ENCODE data around the gene NUP42. TPM values are rescaled to one million over a fixed set of nuclear protein-coding genes. Genes with fewer than 3 reads are reported as not detected.

The NUP42 gene
- total RNA-seq, 1 experiment from 2014 or later: 30.3 TPM

DNA sequence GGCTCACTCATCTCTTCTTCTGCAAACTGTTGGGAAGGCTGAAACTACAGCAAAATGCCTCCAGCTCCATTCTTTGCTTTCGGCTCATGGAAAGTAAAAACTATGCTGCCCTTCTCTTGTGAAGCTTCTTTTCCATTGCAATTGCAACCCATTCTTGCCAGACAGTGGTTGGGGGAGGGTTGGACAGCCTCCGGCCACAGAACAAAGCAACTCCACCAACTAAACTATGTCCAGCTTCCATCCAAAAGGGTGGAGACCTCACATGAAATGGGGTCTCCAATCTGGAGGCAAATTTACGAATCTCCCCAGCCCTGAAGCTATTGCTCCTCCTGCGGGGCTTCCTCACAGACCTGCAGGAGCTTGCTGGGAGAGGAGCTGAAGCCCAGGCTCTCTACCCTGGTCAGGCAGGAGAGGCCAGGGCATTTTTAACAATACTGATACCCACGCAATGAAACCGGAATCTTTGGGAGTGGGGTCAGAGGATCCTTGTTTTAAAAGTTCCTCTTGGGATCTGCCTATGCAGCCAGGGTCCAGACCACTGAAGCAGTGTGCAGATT, 65.3 kb downstream of the NUP42 start:
- ATAC-seq: 0 out of 2 replicates have a peak, but pooled peaks have one; percentile 14
- TF ChIP-seq SIN3A (IDR thresholded peaks at IDR 0.05; ENCODE audit: borderline replicate concordance, insufficient read depth, low read depth, low read length): no peak
- in situ Hi-C loops (cut with HindIII; ENCODE audit: low pct_unique_long_range_greater_than_20kb, low sequenced_read_pairs) (no loop called here), intact Hi-C loops (cut with micrococcal nuclease; ENCODE audit: unreplicated experiment) (no loop called here)
- ChIA-PET POLR2A (no interaction called here), CTCF (interaction anchor here (1.5 kb wide), 1 partner anchor 26 kb away, joined by 3 read pairs; no protein-coding TSS in a partner anchor)
- BruUV-seq (replicated peaks): no TSS peak
- Histone ChIP-seq H3K36me3 (ENCODE audit: control insufficient read depth, insufficient read depth, low read length) (no peaks in the 10 kb centered on the region), H3K27ac (ENCODE audit: low read length) (no peak overlapping the region), H3K9me3 (ENCODE audit: control insufficient read depth, insufficient read depth, low read depth, low read length) (peaks cover 5% of the 10 kb centered on the region; the same call in 1 of the 2 replicates), H3K4me3 (ENCODE audit: low read depth in 2 of 2, low read length in 2 of 2) (peak overlapping the region in 1 of 2 experiments; percentile 2; a peak in 1 of 4 replicates), H3K27me3 (ENCODE audit: control insufficient read depth, insufficient read depth, low read length) (peaks cover 5% of the 10 kb centered on the region; the same call in 1 of the 2 replicates), H3K4me1 (ENCODE audit: control insufficient read depth, insufficient read depth, low read length) (peaks cover 5% of the 10 kb centered on the region; the same call in 1 of the 2 replicates)
- no peak for DNase-seq (ENCODE audit: low read depth, low spot score)

DNA sequence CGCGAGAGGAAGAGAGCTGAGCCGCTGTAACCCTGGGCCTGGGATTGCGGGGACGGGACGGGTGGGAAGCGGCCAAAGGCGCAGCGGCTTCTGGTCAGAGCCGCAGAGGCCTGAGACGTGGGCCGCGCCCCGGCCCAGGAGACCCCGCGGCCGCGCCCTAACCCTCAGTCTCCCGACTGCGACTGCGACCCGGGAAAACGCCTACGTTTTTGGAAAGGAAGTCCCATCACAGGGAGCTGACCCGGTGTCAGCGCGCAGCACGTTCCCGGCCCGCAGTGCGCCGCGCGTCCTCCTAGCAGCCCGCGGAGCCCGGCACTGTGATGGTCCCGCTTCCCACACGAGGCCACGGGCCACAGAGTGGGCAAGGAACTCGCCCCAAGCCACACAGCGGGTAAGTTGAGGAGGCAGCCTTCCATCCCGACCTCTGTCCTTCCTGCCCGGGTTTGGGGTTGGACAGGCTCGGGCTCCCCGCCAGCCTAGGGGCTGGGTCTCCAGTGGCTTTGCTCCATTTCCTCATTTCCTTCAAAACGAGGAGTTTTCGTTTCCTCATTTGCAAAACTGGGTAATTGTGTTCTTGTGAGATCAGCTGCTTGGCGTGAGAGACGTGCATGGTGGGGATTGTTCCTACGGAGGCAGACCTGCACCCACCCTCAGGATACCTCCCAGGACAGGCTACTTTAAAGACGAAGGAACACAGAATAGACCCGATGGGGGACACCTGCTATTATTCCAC, 65.9 kb downstream of the NUP42 start:
- intact Hi-C loops (cut with micrococcal nuclease; ENCODE audit: unreplicated experiment): no loop called here
- no peak for DNase-seq (ENCODE audit: low read depth, low spot score)
- TF ChIP-seq, protein P1, sequence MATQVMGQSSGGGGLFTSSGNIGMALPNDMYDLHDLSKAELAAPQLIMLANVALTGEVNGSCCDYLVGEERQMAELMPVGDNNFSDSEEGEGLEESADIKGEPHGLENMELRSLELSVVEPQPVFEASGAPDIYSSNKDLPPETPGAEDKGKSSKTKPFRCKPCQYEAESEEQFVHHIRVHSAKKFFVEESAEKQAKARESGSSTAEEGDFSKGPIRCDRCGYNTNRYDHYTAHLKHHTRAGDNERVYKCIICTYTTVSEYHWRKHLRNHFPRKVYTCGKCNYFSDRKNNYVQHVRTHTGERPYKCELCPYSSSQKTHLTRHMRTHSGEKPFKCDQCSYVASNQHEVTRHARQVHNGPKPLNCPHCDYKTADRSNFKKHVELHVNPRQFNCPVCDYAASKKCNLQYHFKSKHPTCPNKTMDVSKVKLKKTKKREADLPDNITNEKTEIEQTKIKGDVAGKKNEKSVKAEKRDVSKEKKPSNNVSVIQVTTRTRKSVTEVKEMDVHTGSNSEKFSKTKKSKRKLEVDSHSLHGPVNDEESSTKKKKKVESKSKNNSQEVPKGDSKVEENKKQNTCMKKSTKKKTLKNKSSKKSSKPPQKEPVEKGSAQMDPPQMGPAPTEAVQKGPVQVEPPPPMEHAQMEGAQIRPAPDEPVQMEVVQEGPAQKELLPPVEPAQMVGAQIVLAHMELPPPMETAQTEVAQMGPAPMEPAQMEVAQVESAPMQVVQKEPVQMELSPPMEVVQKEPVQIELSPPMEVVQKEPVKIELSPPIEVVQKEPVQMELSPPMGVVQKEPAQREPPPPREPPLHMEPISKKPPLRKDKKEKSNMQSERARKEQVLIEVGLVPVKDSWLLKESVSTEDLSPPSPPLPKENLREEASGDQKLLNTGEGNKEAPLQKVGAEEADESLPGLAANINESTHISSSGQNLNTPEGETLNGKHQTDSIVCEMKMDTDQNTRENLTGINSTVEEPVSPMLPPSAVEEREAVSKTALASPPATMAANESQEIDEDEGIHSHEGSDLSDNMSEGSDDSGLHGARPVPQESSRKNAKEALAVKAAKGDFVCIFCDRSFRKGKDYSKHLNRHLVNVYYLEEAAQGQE (IDR thresholded peaks at IDR 0.05; ENCODE audit: insufficient read depth in 1 of 2, low read depth in 2 of 2, low read length in 1 of 2): no peak
- TF ChIP-seq POLR2AphosphoS5 (IDR thresholded peaks at IDR 0.05; ENCODE audit: low read depth, low read length) (no peak), SIN3A (IDR thresholded peaks at IDR 0.05; ENCODE audit: borderline replicate concordance, insufficient read depth, low read depth, low read length) (no peak)
- Histone ChIP-seq H3K27me3 (ENCODE audit: control insufficient read depth, insufficient read depth, low read length) (peaks cover 5% of the 10 kb centered on the region; the same call in 1 of the 2 replicates), H3K4me3 (ENCODE audit: low read depth in 2 of 2, low read length in 2 of 2) (no peak overlapping the region), H3K27ac (ENCODE audit: low read length) (no peak overlapping the region), H3K9me3 (ENCODE audit: control insufficient read depth, insufficient read depth, low read depth, low read length) (peaks cover 11% of the 10 kb centered on the region; the same call in 1 of the 2 replicates), H3K36me3 (ENCODE audit: control insufficient read depth, insufficient read depth, low read length) (no peaks in the 10 kb centered on the region), H3K4me1 (ENCODE audit: control insufficient read depth, insufficient read depth, low read length) (peaks cover 5% of the 10 kb centered on the region; the same call in 1 of the 2 replicates)
- ChIA-PET POLR2A (no interaction called here), CTCF (interaction anchor here (1.5 kb wide), 1 partner anchor 26 kb away, joined by 3 read pairs; no protein-coding TSS in a partner anchor)
- BruUV-seq (replicated peaks): no TSS peak
- ATAC-seq: no peak
- in situ Hi-C loops (cut with HindIII; ENCODE audit: low pct_unique_long_range_greater_than_20kb, low sequenced_read_pairs): no loop called here

DNA sequence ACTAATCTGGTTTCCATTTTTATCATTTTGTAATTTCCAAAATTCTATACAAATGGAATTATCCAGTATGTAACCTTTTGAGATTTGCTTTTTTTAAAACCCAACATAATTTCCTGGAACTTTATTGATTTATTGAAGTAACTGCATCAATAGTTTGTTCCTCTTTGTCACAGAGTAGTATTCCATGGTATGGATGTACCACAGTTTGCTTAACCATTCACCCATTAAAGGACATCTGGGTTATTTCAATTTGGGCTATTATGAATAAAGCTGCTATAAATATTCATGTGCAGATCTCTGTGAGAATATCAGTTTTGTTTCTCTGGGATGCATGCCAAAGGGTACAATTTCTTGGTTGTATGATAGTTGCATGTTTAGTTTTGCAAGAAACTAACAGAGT, 67.6 kb downstream of the NUP42 start:
- DNase-seq (ENCODE audit: low read depth, low spot score): no peak
- ChIA-PET POLR2A (no interaction called here), CTCF (no interaction called here)
- H3K4me1 ChIP-seq (ENCODE audit: control insufficient read depth, insufficient read depth, low read length): peaks cover 5% of the 10 kb centered on the region; the same call in 1 of the 2 replicates
- H3K27me3 ChIP-seq (ENCODE audit: control insufficient read depth, insufficient read depth, low read length): peaks cover 5% of the 10 kb centered on the region; the same call in 1 of the 2 replicates
- in situ Hi-C loops (cut with HindIII; ENCODE audit: low pct_unique_long_range_greater_than_20kb, low sequenced_read_pairs) (no loop called here), intact Hi-C loops (cut with micrococcal nuclease; ENCODE audit: unreplicated experiment) (no loop called here)
- no peak for ATAC-seq
- H3K9me3 ChIP-seq (ENCODE audit: control insufficient read depth, insufficient read depth, low read depth, low read length): peaks cover 12% of the 10 kb centered on the region; the same call in 1 of the 2 replicates
- TF ChIP-seq, protein P1 (IDR thresholded peaks at IDR 0.05; ENCODE audit: insufficient read depth in 1 of 2, low read depth in 2 of 2, low read length in 1 of 2): no peak
- TF ChIP-seq TCF7L2 (IDR thresholded peaks at IDR 0.05; ENCODE audit: low read depth, low read length) (no peak), POLR2AphosphoS5 (IDR thresholded peaks at IDR 0.05; ENCODE audit: low read depth, low read length) (no peak), SIN3A (IDR thresholded peaks at IDR 0.05; ENCODE audit: borderline replicate concordance, insufficient read depth, low read depth, low read length) (no peak)
- TF ChIP-seq, protein P2, sequence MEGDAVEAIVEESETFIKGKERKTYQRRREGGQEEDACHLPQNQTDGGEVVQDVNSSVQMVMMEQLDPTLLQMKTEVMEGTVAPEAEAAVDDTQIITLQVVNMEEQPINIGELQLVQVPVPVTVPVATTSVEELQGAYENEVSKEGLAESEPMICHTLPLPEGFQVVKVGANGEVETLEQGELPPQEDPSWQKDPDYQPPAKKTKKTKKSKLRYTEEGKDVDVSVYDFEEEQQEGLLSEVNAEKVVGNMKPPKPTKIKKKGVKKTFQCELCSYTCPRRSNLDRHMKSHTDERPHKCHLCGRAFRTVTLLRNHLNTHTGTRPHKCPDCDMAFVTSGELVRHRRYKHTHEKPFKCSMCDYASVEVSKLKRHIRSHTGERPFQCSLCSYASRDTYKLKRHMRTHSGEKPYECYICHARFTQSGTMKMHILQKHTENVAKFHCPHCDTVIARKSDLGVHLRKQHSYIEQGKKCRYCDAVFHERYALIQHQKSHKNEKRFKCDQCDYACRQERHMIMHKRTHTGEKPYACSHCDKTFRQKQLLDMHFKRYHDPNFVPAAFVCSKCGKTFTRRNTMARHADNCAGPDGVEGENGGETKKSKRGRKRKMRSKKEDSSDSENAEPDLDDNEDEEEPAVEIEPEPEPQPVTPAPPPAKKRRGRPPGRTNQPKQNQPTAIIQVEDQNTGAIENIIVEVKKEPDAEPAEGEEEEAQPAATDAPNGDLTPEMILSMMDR (IDR thresholded peaks at IDR 0.05): no peak
- H3K27ac ChIP-seq (ENCODE audit: low read length): no peak overlapping the region
- no peak overlapping the region for H3K4me3 ChIP-seq (ENCODE audit: low read depth in 2 of 2, low read length in 2 of 2)
- BruUV-seq (replicated peaks): no TSS peak
- H3K36me3 ChIP-seq (ENCODE audit: control insufficient read depth, insufficient read depth, low read length): no peaks in the 10 kb centered on the region
